Hepatocyte (in vitro differentiated cells): Measurements from ENCODE around the gene OOSP2.

Experiments used
- CTCF ChIP-seq: fragments of 200-600 bp; sonication (generic); IDR thresholded peaks from 2 replicates; pipeline ENCODE4 v1.5.1; 2016; ENCODE audit warnings: antibody characterized with exemption, mild to moderate bottlenecking; ENCODE audit not compliant: poor library complexity
- EZH2phosphoT487 ChIP-seq: fragments of 200-600 bp; sonication (generic); IDR thresholded peaks from one replicate; pipeline ENCODE4 v1.6.1; 2018; ENCODE audit warnings: antibody characterized with exemption, mild to moderate bottlenecking, low read depth, moderate library complexity; ENCODE audit not compliant: unreplicated experiment, severe bottlenecking

- TF ChIP-seq CTCF, result no peak
- no peak for TF ChIP-seq EZH2phosphoT487
Measured at GRCh38 chr11:60059521-60060240, 19.5 kb downstream of the OOSP2 start.
